Measurements from ENCODE around the gene SLC35F1. TPM values are rescaled to one million over a fixed set of nuclear protein-coding genes. Genes with fewer than 3 reads are reported as not detected.
"Not testable (repeated sequence)": the region's sequence is repeated elsewhere in the genome, so short reads cannot be mapped to it uniquely, and the experiment has no call there.

SLC35F1 gene
- total RNA-seq, 1 experiment from 2014 or later, result not detected

- no peak for DNase-seq (ENCODE audit: extremely low read depth, low read depth)
Observed at GRCh38 chr6:117924690-117925089, 17.6 kb downstream of the SLC35F1 start.

GRCh38 chr6:117927866-117928265 lies 20.8 kb downstream of the SLC35F1 start:
- no peak for DNase-seq (ENCODE audit: extremely low read depth, low read depth)

GRCh38 chr6:117928833-117929232 lies 21.8 kb downstream of the SLC35F1 start:
- no peak for DNase-seq (ENCODE audit: extremely low read depth, low read depth)

- no peak for DNase-seq (ENCODE audit: extremely low read depth, low read depth)
Observed at GRCh38 chr6:117929501-117929900, 22.4 kb downstream of the SLC35F1 start.

- no peak for DNase-seq (ENCODE audit: extremely low read depth, low read depth)
Observed at GRCh38 chr6:117930645-117931044, 23.6 kb downstream of the SLC35F1 start.

GRCh38 chr6:117932001-117932400 lies 24.9 kb downstream of the SLC35F1 start:
- DNase-seq (ENCODE audit: extremely low read depth, low read depth), result no peak

GRCh38 chr6:117932676-117933075 lies 25.6 kb downstream of the SLC35F1 start:
- no peak for DNase-seq (ENCODE audit: extremely low read depth, low read depth)

- DNase-seq (ENCODE audit: extremely low read depth, low read depth), result no peak
Observed at GRCh38 chr6:117933471-117933870, 26.4 kb downstream of the SLC35F1 start.

GRCh38 chr6:117938311-117938995 lies 31.4 kb downstream of the SLC35F1 start:
- no peak for DNase-seq (ENCODE audit: extremely low read depth, low read depth)

- no peak for DNase-seq (ENCODE audit: extremely low read depth, low read depth)
Observed at GRCh38 chr6:117947234-117947633, 40.2 kb downstream of the SLC35F1 start.

- DNase-seq (ENCODE audit: extremely low read depth, low read depth), result no peak
Observed at GRCh38 chr6:117951783-117952182, 44.7 kb downstream of the SLC35F1 start.

GRCh38 chr6:117955684-117956256 lies 48.7 kb downstream of the SLC35F1 start:
- no peak for DNase-seq (ENCODE audit: extremely low read depth, low read depth)

- DNase-seq (ENCODE audit: extremely low read depth, low read depth), result no peak
Observed at GRCh38 chr6:117956386-117956785, 49.3 kb downstream of the SLC35F1 start.

GRCh38 chr6:117958536-117958935 lies 51.5 kb downstream of the SLC35F1 start:
- no peak for DNase-seq (ENCODE audit: extremely low read depth, low read depth)

GRCh38 chr6:117960877-117961276 lies 53.8 kb downstream of the SLC35F1 start:
- DNase-seq (ENCODE audit: extremely low read depth, low read depth), result no peak

GRCh38 chr6:117961301-117961700 lies 54.2 kb downstream of the SLC35F1 start:
- no peak for DNase-seq (ENCODE audit: extremely low read depth, low read depth)

GRCh38 chr6:117965763-117966162 lies 58.7 kb downstream of the SLC35F1 start:
- not testable (repeated sequence) for DNase-seq (ENCODE audit: extremely low read depth, low read depth)

GRCh38 chr6:117971637-117972036 lies 64.6 kb downstream of the SLC35F1 start:
- no peak for DNase-seq (ENCODE audit: extremely low read depth, low read depth)

GRCh38 chr6:117974914-117975627 lies 68.0 kb downstream of the SLC35F1 start:
- no peak for DNase-seq (ENCODE audit: extremely low read depth, low read depth)

GRCh38 chr6:117976030-117976651 lies 69.1 kb downstream of the SLC35F1 start:
- peak; percentile 36 for DNase-seq (ENCODE audit: extremely low read depth, low read depth)

- DNase-seq (ENCODE audit: extremely low read depth, low read depth), result no peak
Observed at GRCh38 chr6:117985916-117986315, 78.9 kb downstream of the SLC35F1 start.

Measured in NCI-H460 (cell line).